Measurements from ENCODE around the gene GRWD1. TPM values are rescaled to one million over a fixed set of nuclear protein-coding genes. Genes with fewer than 3 reads are reported as not detected.
"Not testable (repeated sequence)": the region's sequence is repeated elsewhere in the genome, so short reads cannot be mapped to it uniquely, and the experiment has no call there.

GRWD1 gene
- total RNA-seq, 1 experiment from 2014 or later: 70.5 TPM

GRCh38 chr19:48478339-48479256 lies 32.8 kb downstream of the GRWD1 start:
- DNase-seq (ENCODE audit: low read depth): no peak

DNA sequence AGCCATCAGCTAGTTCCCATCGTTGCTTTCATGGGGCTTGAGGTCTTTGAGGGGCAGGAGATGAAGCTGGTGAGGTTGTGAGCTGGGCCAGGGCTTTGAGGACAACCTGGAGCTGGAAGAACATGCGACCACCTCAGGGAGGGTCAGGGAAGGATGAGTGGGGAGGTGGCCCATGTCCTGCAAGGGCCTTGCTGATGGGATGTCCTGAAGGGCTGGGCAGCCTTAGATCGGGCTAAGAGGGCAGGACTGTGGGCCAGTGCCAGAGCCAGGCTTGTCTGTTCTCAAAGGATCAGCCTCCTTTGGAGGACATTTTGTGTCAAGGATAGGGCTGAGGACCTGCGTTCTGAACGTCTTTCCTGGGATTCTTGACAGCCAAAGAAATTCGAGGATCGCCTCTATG lies 33.9 kb downstream of the GRWD1 start:
- no peak for DNase-seq (ENCODE audit: low read depth)

- DNase-seq (ENCODE audit: low read depth): no peak
These were observed 34.4 kb downstream of the GRWD1 start for GRCh38 chr19:48480183-48480557.

DNA sequence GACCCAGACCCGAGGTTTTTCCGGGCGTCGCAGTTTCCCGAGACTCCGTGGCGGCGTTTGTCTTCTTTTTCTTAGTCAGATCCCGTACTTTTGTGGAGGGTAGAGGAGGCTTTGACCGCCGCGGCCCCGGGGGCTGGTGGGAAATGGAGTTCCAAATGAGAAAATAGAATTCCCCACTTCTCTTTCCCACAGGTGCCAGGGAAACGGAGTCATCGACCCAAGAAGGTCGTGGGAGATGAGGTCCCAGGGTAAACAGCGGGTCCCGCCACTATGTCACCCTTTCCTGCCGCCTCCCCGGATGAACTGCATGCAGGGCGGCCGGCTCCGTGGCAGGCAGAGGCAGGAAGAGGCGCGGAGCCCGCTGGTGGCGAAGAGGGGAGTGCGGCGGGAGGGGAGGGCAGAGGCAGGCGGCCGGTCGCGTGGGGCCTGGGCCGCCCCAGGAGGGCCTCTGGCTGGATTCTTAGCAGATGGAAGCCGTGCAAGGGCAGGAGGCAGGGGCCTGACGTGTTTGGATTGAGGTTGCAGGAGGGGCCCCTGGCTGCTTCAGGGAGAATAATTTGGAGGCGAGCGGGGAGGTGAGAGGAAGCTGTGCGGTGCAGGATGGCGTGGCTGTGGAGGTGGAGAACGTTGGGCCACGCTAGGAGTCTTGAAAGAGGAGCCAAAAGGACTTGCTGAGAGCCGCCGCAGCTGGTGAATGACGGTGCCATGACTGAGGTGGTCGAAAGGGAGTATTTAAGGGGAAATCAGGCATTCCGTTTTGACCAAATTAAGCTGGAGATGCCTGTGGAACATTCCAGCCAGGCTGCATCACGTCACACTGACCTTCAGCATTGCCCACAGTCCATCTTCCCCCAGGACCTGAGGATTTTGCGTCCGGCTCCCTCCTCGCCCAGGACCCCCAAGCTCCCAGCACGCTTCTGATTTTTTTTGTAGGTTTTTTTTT lies 35.0 kb downstream of the GRWD1 start:
- no peak for DNase-seq (ENCODE audit: low read depth)

- DNase-seq (ENCODE audit: low read depth): peak; percentile 91
These were observed 36.3 kb downstream of the GRWD1 start for GRCh38 chr19:48481846-48482639.

- no peak for DNase-seq (ENCODE audit: low read depth)
These were observed 37.5 kb downstream of the GRWD1 start for GRCh38 chr19:48483301-48483700.

GRCh38 chr19:48484247-48484893 lies 38.6 kb downstream of the GRWD1 start:
- no peak for DNase-seq (ENCODE audit: low read depth)

GRCh38 chr19:48484931-48485612 lies 39.3 kb downstream of the GRWD1 start:
- DNase-seq (ENCODE audit: low read depth): no peak

DNA sequence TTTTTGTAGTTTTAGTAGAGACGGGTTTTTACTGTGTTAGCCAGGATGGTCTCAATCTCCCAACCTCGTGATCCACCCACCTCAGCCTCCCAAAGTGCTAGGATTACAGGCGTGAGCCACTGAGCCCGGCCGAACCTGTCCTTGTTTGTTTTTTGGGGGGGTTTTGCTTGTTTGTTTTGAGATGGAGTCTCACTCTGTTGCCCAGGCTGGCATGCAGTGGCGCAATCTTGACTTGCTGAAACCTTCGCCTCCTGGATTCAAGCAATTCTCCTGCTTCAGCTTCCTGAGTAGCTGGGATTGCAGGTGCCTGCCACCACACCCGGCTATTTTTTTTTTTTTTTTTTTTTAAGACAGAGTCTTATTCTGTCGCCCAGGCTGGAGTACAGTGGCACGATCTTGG lies 40.9 kb downstream of the GRWD1 start:
- not testable (repeated sequence) for DNase-seq (ENCODE audit: low read depth)

DNA sequence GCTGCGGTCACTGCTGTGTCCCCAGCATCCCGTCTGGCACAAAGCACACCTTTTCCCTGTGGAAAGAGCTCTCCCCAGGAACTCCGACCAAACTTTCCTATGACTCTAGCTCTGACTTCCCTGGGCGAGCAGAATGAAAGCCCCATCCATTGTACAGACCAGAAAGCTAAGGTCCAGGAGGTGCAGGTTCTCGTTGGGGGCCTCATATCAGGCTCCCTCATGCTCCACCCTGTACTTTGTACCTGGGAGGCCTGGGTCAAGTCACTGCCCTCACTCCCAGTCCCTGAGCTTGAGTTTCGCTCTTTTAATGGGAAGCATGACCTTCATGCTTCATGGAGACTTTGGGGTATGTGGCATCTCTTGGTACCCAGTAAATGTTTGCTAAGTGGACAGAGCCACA lies 41.8 kb downstream of the GRWD1 start:
- no peak for DNase-seq (ENCODE audit: low read depth)

DNA sequence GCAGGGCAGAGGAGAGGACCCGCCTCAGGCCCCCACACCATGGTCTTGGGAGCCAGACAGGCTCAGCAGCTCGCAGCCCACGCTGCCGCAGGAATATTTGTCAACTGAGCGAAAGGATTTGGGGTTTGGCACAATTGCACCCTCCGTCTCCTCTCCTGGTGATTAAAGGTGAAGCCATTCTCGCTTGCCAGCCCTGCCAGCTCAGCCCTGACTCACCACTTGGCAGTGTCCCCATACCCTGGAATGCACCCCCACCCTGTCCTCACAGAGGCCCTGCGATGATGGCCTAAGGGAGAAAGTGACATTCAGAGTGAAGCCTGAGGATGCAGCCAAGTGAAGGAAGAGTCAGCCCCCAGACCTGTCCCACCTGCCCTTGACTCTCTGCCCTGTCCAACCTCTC lies 42.2 kb downstream of the GRWD1 start:
- peak; percentile 86 for DNase-seq (ENCODE audit: low read depth)

DNA sequence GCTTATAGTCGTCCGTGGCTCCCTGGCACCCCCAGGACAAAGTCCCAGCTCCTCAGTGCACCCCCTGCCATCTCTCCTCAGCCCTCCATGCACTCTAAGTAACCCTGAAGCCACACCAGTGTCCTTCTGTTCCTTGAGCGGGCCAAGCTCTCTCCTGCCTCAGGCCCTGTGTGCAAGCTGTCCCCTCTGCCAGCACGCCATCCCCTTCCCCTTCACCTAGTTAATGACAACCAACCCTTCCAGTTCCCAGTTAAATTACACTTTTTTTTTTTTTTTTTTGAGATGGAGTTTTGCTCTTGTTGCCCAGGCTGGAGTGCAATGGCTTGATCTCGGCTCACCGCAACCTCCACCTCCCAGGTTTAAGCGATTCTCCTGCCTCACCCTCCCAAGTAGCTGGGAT lies 42.7 kb downstream of the GRWD1 start:
- DNase-seq (ENCODE audit: low read depth): not testable (repeated sequence)

- peak; percentile 43 for DNase-seq (ENCODE audit: low read depth)
These were observed 43.9 kb downstream of the GRWD1 start for GRCh38 chr19:48489608-48490216.

DNA sequence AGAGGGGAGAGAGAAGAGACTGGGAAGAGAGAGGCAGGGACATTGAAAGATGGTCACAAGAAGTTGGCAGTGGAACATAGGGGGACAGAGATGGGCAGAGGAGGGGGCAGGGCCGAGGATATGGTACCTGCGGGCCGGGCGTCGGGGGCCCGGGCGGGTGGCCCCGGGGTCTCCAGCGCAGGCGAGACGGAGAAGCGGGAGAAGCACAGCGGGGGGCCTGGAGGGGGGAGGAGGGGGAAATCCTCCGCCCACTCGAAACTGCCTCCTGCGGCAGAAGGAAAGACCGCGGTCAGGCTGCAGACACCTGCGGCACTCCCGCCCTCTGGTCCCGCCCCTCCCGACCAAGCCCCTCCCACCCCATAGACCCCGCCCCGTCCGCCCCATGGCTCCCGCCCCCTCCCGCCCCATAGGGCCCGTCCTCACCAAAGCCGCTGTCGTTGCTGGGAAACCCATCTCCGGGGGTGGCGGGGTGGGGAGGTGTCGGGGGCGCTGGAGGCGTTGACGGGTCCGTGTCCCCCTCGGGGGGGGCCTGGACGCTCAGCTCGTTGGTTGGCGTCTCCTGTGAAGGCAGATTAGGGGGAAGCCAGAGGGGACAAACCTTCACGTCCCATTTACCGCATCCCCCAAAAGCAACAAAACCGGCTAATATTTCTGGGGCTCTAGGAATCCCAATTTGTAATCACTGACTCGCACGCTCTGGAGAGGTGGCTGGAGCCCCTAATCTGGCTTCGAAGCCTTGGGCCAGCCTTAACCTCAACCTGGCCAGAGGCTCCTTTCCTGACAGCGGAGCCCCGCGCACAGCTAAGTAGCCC lies 45.4 kb downstream of the GRWD1 start:
- no peak for DNase-seq (ENCODE audit: low read depth)

- DNase-seq (ENCODE audit: low read depth): no peak
These were observed 46.0 kb downstream of the GRWD1 start for GRCh38 chr19:48491793-48492123.

GRCh38 chr19:48492925-48493717 lies 47.3 kb downstream of the GRWD1 start:
- peak; percentile 92 for DNase-seq (ENCODE audit: low read depth)

DNA sequence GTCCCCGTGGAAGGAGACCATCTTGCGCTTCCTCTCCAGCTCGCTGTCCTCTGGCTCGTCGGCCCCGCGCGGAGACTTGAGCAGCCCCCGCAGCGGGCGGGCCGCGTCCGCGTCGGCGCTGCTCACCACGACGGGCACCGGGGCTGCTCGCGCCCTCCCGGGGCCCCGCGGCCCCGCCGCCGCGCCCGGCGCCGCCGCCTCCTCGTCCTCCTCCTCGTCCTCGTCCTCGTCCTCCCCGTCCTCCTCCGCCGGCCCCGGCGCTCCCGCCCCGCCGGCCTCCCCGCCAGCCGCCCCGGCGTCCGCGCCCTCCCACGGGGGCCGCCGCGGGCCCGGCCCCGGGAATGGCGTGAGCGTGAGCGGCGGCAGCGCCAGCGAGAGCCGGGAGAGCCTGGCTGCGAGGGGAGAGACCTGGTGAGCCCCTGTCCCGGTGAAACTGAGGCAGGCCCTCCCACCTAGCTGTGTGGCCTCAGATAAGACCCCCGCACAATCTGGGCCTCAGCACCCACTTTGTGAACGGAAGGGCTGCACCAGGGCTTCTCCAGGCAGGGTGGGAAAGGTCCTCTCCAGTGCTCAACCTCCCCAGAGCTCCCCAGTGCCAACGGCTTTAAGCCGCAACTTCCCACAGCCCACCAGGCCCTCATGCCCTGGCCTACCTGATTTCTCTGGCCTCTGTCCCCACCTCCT lies 48.1 kb downstream of the GRWD1 start:
- no peak for DNase-seq (ENCODE audit: low read depth)

DNA sequence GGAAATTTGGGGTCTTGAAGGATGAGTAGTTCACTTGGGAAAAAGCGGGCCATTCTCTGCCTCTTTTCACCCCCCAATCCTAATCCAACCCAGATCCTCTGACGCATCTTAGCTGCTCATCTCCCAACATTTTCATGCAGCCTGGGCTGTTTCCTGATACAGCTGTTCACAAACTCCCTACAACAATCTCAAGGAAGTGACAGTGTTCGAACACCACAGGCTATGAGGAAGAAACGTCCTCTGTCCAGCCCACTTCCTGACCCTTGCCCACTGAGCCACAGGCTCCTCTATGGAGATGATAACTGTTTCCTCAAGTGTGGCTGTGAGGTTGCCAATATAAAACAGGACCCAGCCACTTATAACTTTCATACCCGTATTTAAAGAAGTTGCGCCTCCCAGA lies 49.6 kb downstream of the GRWD1 start:
- peak; percentile 33 for DNase-seq (ENCODE audit: low read depth)
